WTC11 (cell line): ENCODE measurements around the gene GREB1. TPM values are rescaled to one million over a fixed set of nuclear protein-coding genes. Genes with fewer than 3 reads are reported as not detected.

ENCODE experiments used
- ATAC-seq: fragments of 200-7000 bp; cut with Tn5 transposase; 2 replicates; pipeline ENCODE4 v1.10.0; 2021; ENCODE audit warnings: mild to moderate bottlenecking, moderate library complexity
- CTCF ChIA-PET: fragments of 300-600 bp; sonication (Branson Sonifier 250); formaldehyde crosslinking; loops from one replicate; lab custom pipeline; 2021; ENCODE audit warnings: antibody characterized with exemption; lab: Charles Lee
- POLR2A ChIA-PET: fragments of 350-600 bp; sonication (Branson Sonifier 250); formaldehyde crosslinking; loops from one replicate; lab custom pipeline; 2021; ENCODE audit warnings: antibody characterized with exemption; lab: Charles Lee
- DNase-seq: peaks from one replicate; pipeline ENCODE4 v3.0.0; 2021; ENCODE audit warnings: low spot score
- H3K27ac Mint-ChIP-seq: 2 replicates; pipeline ENCODE4 v1.8.0; 2021; ENCODE audit warnings: mixed read lengths
- H3K27me3 Mint-ChIP-seq: 2 replicates; pipeline ENCODE4 v1.8.0; 2021; ENCODE audit warnings: low read depth, mild to moderate bottlenecking, moderate library complexity, mixed read lengths
- H3K36me3 Mint-ChIP-seq: 2 replicates; pipeline ENCODE4 v1.8.0; 2021; ENCODE audit warnings: mixed read lengths
- H3K4me1 Mint-ChIP-seq: 2 replicates; pipeline ENCODE4 v1.8.0; 2022; ENCODE audit warnings: mixed read lengths
- H3K4me3 Mint-ChIP-seq: 2 replicates; pipeline ENCODE4 v1.8.0; 2021; ENCODE audit warnings: mild to moderate bottlenecking, moderate library complexity, mixed read lengths
- H3K9me3 Mint-ChIP-seq: 2 replicates; pipeline ENCODE4 v1.8.0; 2021; ENCODE audit warnings: mixed read lengths
- CBFB ChIP-seq: sonication (generic); formaldehyde crosslinking; IDR thresholded peaks from 2 replicates; pipeline ENCODE4 v1.8.1; 2022; ENCODE audit warnings: mild to moderate bottlenecking, low read depth, missing genetic modification reagents
- CREM ChIP-seq: sonication (generic); formaldehyde crosslinking; IDR thresholded peaks from 2 replicates; pipeline ENCODE4 v1.8.1; 2022; ENCODE audit warnings: mild to moderate bottlenecking, missing genetic modification reagents, moderate library complexity
- ESRRA ChIP-seq: sonication (generic); formaldehyde crosslinking; IDR thresholded peaks from 2 replicates; pipeline ENCODE4 v1.8.1; 2022; ENCODE audit warnings: mild to moderate bottlenecking, missing genetic modification reagents, borderline replicate concordance
- NR3C1 ChIP-seq: sonication (generic); formaldehyde crosslinking; conservative IDR thresholded peaks from 2 replicates; pipeline ENCODE4 v1.8.1; 2023; ENCODE audit warnings: low read depth, mild to moderate bottlenecking, missing genetic modification reagents
- OVOL2 ChIP-seq: fragments of 250-450 bp; sonication (Bioruptor Pico); IDR thresholded peaks from 2 replicates; pipeline ENCODE4 v1.9.0; 2021; ENCODE audit warnings: mild to moderate bottlenecking, borderline replicate concordance
- PRRX2 ChIP-seq: fragments of 250-450 bp; sonication (Bioruptor Pico); IDR thresholded peaks from 2 replicates; pipeline ENCODE4 v1.8.0; 2021; ENCODE audit warnings: mild to moderate bottlenecking
- SMAD3 ChIP-seq: sonication (generic); formaldehyde crosslinking; IDR thresholded peaks from 2 replicates; pipeline ENCODE4 v1.8.0; 2022; ENCODE audit warnings: missing genetic modification reagents, mild to moderate bottlenecking, borderline replicate concordance
- SMAD4 ChIP-seq: sonication (generic); formaldehyde crosslinking; IDR thresholded peaks from 2 replicates; pipeline ENCODE4 v1.8.0; 2022; ENCODE audit warnings: mild to moderate bottlenecking, missing genetic modification reagents
- ZNF232 ChIP-seq: sonication (generic); formaldehyde crosslinking; IDR thresholded peaks from 2 replicates; pipeline ENCODE4 v1.8.0; 2022; ENCODE audit warnings: mild to moderate bottlenecking, missing genetic modification reagents
- total RNA-seq: library from RNA; stranded (reverse); gene quantifications from 3 replicates; pipeline ENCODE4 v1.2.3, GENCODE V29; 2021
- TF ChIP-seq, protein P1 (sequence below): sonication (generic); formaldehyde crosslinking; IDR thresholded peaks from 2 replicates; pipeline ENCODE4 v1.8.1; 2022; ENCODE audit warnings: mild to moderate bottlenecking, missing genetic modification reagents, moderate library complexity, borderline replicate concordance
- TF ChIP-seq, protein P2 (sequence below): sonication (generic); formaldehyde crosslinking; IDR thresholded peaks from 2 replicates; pipeline ENCODE4 v1.8.0; 2023; ENCODE audit warnings: missing genetic modification reagents, mild to moderate bottlenecking, borderline replicate concordance
- TF ChIP-seq, protein P3 (sequence below): sonication (generic); formaldehyde crosslinking; IDR thresholded peaks from 2 replicates; pipeline ENCODE4 v1.8.1; 2022; ENCODE audit warnings: low read depth, missing genetic modification reagents, borderline replicate concordance
- TF ChIP-seq, protein P4 (sequence below): sonication (generic); formaldehyde crosslinking; IDR thresholded peaks from 2 replicates; pipeline ENCODE4 v1.8.0; 2022; ENCODE audit warnings: mild to moderate bottlenecking, missing genetic modification reagents
- TF ChIP-seq, protein P5 (sequence below): sonication (generic); formaldehyde crosslinking; IDR thresholded peaks from 2 replicates; pipeline ENCODE4 v1.8.1; 2023; ENCODE audit warnings: mild to moderate bottlenecking, moderate library complexity, missing genetic modification reagents

Gene GREB1
- total RNA-seq, 1 experiment from 2014 or later: 35.7 TPM

DNA sequence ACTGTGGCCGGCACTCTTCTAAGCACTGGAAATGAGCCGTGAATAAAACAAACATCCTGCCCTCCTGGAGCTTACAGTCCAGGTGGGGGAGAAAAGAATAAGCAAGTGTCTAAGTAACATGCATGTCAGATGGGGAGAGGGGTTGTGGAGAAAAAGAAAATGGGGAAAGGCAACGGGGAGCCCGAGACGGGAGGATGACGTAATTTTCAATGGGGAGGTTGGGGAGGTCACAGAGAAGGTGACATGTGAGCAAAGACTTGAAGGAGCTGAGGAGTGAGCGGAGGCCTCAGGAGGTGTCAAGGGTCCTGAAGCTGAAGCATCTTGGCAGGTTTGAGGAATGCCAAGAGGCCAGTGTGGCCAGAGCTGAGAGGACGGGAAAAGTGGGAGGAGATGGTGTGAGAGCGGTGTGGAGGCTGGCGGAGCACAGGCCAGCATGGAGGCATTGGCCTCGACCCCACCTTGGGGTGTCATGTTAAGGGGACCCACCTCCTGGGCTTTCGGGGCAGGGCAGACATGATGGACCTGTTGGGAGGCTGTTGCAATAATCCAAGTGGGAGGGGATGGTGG is 151.1 kb downstream of the GREB1 start (continued):
- TF ChIP-seq, protein P1, sequence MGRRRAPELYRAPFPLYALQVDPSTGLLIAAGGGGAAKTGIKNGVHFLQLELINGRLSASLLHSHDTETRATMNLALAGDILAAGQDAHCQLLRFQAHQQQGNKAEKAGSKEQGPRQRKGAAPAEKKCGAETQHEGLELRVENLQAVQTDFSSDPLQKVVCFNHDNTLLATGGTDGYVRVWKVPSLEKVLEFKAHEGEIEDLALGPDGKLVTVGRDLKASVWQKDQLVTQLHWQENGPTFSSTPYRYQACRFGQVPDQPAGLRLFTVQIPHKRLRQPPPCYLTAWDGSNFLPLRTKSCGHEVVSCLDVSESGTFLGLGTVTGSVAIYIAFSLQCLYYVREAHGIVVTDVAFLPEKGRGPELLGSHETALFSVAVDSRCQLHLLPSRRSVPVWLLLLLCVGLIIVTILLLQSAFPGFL (CRISPR knock-in tag): no peak
- TF ChIP-seq NR3C1 (no peak), SMAD4 (no peak), SMAD3 (CRISPR knock-in tag) (no peak)

DNA sequence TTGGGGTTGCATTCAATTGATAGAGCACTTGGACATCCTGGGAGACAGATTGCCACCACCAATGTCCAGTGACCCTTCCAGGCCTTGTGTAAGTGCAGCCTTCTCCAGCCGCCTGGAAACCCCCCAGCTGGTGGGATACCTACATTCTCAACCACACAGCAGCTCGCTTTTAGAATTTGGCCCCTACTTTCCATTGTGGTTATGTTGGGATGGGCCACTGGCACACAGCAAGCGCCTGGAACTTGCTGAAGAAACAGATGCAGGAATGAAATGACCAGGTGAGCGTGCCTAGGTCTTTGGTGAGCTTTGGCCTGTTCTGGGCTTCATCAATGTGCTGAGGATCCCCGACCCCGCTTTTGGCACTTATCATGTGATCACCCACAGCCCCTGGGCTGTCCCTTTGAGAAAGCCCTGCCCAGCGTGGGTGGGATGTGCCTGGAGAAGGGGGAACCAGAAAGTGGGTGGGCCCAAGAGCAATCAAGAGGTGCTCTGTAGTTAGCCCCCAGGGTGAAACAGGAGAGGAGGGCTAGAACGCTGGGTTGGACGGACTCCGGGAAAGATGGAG is 152.1 kb downstream of the GREB1 start:
- CTCF ChIA-PET: interaction anchor here (0.7 to 2.9 kb wide), 2 partner anchors 10 to 94 kb away, joined by 4 to 20 read pairs; no protein-coding TSS in a partner anchor
- Mint-ChIP-seq H3K27me3 (no peaks in the 10 kb centered on the region), H3K36me3 (no peaks in the 10 kb centered on the region), H3K9me3 (no peaks in the 10 kb centered on the region), H3K4me3 (no peak overlapping the region), H3K4me1 (peaks cover 37% of the 10 kb centered on the region), H3K27ac (no peak overlapping the region)
- POLR2A ChIA-PET: interaction anchor here (0.8 kb wide), 1 partner anchor 67 kb away, joined by 3 read pairs; no protein-coding TSS in a partner anchor
- ATAC-seq: no peak
- no peak for DNase-seq
- TF ChIP-seq CREM (CRISPR knock-in tag): no peak
- TF ChIP-seq, protein P2, sequence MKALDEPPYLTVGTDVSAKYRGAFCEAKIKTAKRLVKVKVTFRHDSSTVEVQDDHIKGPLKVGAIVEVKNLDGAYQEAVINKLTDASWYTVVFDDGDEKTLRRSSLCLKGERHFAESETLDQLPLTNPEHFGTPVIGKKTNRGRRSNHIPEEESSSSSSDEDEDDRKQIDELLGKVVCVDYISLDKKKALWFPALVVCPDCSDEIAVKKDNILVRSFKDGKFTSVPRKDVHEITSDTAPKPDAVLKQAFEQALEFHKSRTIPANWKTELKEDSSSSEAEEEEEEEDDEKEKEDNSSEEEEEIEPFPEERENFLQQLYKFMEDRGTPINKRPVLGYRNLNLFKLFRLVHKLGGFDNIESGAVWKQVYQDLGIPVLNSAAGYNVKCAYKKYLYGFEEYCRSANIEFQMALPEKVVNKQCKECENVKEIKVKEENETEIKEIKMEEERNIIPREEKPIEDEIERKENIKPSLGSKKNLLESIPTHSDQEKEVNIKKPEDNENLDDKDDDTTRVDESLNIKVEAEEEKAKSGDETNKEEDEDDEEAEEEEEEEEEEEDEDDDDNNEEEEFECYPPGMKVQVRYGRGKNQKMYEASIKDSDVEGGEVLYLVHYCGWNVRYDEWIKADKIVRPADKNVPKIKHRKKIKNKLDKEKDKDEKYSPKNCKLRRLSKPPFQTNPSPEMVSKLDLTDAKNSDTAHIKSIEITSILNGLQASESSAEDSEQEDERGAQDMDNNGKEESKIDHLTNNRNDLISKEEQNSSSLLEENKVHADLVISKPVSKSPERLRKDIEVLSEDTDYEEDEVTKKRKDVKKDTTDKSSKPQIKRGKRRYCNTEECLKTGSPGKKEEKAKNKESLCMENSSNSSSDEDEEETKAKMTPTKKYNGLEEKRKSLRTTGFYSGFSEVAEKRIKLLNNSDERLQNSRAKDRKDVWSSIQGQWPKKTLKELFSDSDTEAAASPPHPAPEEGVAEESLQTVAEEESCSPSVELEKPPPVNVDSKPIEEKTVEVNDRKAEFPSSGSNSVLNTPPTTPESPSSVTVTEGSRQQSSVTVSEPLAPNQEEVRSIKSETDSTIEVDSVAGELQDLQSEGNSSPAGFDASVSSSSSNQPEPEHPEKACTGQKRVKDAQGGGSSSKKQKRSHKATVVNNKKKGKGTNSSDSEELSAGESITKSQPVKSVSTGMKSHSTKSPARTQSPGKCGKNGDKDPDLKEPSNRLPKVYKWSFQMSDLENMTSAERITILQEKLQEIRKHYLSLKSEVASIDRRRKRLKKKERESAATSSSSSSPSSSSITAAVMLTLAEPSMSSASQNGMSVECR (CRISPR knock-in tag): no peak
- TF ChIP-seq, protein P3, sequence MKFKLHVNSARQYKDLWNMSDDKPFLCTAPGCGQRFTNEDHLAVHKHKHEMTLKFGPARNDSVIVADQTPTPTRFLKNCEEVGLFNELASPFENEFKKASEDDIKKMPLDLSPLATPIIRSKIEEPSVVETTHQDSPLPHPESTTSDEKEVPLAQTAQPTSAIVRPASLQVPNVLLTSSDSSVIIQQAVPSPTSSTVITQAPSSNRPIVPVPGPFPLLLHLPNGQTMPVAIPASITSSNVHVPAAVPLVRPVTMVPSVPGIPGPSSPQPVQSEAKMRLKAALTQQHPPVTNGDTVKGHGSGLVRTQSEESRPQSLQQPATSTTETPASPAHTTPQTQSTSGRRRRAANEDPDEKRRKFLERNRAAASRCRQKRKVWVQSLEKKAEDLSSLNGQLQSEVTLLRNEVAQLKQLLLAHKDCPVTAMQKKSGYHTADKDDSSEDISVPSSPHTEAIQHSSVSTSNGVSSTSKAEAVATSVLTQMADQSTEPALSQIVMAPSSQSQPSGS (CRISPR knock-in tag): no peak

DNA sequence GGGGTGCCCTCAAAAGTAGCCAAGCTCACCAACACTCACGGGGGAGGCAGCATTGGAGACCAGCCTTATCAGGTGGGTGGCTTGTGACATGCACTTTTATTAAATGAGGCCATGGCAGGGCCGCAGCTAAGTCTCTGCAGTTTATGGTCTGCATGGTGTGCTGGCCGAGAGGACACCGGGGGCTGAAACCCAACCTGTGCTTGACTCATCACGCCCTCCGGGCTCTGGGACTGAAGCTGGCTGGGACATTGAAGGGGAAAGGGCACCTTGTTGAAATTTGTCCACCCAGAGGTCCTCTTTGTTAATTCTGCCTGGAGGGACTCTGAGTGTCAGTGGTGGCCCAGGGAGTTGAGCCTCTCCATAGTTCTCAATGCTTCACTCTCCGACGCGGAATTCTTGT is 153.9 kb downstream of the GREB1 start:
- no peaks in the 10 kb centered on the region for H3K9me3 Mint-ChIP-seq
- TF ChIP-seq PRRX2 (CRISPR knock-in tag) (no peak), ESRRA (CRISPR knock-in tag) (no peak)
- POLR2A ChIA-PET: interaction anchor here (1.1 kb wide), 1 partner anchor 30 kb away, joined by 3 read pairs; no protein-coding TSS in a partner anchor
- H3K4me1 Mint-ChIP-seq: peaks cover 23% of the 10 kb centered on the region
- no peaks in the 10 kb centered on the region for H3K36me3 Mint-ChIP-seq
- CTCF ChIA-PET: interaction anchor here (0.6 to 2.9 kb wide), 29 partner anchors 8 to 241 kb away, joined by 3 to 33 read pairs (median 5); partner anchors contain the start of genes LPIN1 and NTSR2
- no peaks in the 10 kb centered on the region for H3K27me3 Mint-ChIP-seq
- H3K27ac Mint-ChIP-seq: no peak overlapping the region
- H3K4me3 Mint-ChIP-seq: peak overlapping the region; percentile 50
- DNase-seq (no peak), ATAC-seq (no peak)

DNA sequence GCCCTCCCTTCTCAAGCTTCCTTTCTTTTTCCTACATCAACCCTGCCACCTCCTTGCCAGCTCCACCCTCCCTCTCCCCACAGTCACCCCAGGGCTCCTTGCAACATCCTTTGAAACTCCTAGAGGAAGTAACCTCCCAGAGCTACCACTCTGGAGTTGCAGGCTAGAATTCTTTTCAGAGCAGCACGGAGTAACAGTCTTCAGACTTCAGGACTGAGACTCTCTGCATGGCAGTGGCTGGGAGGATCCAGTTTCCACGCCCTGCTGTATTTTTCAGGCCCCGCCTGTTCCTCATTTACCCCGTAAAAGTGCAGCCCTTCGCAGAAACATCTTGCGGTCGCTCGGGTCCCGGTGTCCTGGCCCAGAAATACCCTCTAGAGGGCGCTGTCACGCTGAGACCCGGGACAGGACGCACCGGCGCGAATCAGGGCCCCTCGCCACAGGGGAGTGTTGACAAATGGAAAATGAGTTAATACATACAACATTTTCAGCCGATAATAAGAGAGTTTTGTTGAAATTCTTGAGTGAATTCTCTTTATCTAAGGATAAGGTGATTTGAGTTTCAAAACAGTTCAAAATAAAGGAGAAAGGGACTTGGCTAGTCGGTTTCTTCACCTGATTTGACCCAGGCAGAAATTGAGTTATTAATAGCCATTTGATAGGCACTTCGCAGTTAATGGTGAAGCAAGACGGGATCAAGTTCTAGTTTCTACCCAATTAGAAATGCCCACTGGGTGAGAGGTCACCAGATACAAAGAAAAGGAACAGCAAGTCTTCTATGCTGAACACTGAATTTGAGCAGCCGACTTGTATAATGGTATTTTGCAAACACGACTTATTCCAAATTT is 154.6 kb downstream of the GREB1 start:
- peak; percentile 79 for ATAC-seq
- POLR2A ChIA-PET: interaction anchor here (1.1 kb wide), 1 partner anchor 30 kb away, joined by 3 read pairs; no protein-coding TSS in a partner anchor
- no peaks in the 10 kb centered on the region for H3K27me3 Mint-ChIP-seq
- H3K9me3 Mint-ChIP-seq: no peaks in the 10 kb centered on the region
- no peak overlapping the region for H3K27ac Mint-ChIP-seq
- H3K4me1 Mint-ChIP-seq: peaks cover 18% of the 10 kb centered on the region
- DNase-seq: peak; percentile 87
- CTCF ChIA-PET: interaction anchor here (0.6 to 2.9 kb wide), 29 partner anchors 8 to 242 kb away, joined by 3 to 33 read pairs (median 5); partner anchors contain the start of genes LPIN1 and NTSR2
- H3K36me3 Mint-ChIP-seq: no peaks in the 10 kb centered on the region
- H3K4me3 Mint-ChIP-seq: peak overlapping the region; percentile 50
- TF ChIP-seq CBFB (no peak), ZNF232 (0 out of 2 replicates have a peak, but pooled peaks have one; percentile 45), CREM (CRISPR knock-in tag) (0 out of 2 replicates have a peak, but pooled peaks have one; percentile 34), OVOL2 (CRISPR knock-in tag) (no peak), PRRX2 (CRISPR knock-in tag) (no peak)
- TF ChIP-seq, protein P4, sequence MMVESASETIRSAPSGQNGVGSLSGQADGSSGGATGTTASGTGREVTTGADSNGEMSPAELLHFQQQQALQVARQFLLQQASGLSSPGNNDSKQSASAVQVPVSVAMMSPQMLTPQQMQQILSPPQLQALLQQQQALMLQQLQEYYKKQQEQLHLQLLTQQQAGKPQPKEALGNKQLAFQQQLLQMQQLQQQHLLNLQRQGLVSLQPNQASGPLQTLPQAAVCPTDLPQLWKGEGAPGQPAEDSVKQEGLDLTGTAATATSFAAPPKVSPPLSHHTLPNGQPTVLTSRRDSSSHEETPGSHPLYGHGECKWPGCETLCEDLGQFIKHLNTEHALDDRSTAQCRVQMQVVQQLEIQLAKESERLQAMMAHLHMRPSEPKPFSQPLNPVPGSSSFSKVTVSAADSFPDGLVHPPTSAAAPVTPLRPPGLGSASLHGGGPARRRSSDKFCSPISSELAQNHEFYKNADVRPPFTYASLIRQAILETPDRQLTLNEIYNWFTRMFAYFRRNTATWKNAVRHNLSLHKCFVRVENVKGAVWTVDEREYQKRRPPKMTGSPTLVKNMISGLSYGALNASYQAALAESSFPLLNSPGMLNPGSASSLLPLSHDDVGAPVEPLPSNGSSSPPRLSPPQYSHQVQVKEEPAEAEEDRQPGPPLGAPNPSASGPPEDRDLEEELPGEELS: no peak
- TF ChIP-seq, protein P5, sequence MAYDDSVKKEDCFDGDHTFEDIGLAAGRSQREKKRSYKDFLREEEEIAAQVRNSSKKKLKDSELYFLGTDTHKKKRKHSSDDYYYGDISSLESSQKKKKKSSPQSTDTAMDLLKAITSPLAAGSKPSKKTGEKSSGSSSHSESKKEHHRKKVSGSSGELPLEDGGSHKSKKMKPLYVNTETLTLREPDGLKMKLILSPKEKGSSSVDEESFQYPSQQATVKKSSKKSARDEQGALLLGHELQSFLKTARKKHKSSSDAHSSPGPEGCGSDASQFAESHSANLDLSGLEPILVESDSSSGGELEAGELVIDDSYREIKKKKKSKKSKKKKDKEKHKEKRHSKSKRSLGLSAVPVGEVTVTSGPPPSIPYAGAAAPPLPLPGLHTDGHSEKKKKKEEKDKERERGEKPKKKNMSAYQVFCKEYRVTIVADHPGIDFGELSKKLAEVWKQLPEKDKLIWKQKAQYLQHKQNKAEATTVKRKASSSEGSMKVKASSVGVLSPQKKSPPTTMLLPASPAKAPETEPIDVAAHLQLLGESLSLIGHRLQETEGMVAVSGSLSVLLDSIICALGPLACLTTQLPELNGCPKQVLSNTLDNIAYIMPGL (CRISPR knock-in tag): peak; percentile 73; the same call in 1 of the 2 replicates
